ENCODE data around the gene RAPH1. TPM values are rescaled to one million over a fixed set of nuclear protein-coding genes. Genes with fewer than 3 reads are reported as not detected.

The RAPH1 gene
- total RNA-seq, 1 donor, result 57.2 TPM

GRCh38 chr2:203549406-203549805, 14.3 kb upstream of the RAPH1 start:
- no peak for TF ChIP-seq CTCF (IDR thresholded peaks at IDR 0.05; ENCODE audit: extremely low read depth, low read depth, low read length)
- no peak overlapping the region for H3K4me2 ChIP-seq (ENCODE audit: insufficient read depth, low read length)
- H3K27ac ChIP-seq (ENCODE audit: low read depth, low read length), result no peak overlapping the region
- H3K9me3 ChIP-seq (ENCODE audit: low read depth, low read length), result no peaks in the 10 kb centered on the region
- no peaks in the 10 kb centered on the region for H3K27me3 ChIP-seq (ENCODE audit: insufficient read depth, low read length)
- no peaks in the 10 kb centered on the region for H3K4me1 ChIP-seq (ENCODE audit: insufficient read depth, low read length)
- H3K79me2 ChIP-seq (ENCODE audit: insufficient read depth, low read length), result no peaks in the 10 kb centered on the region
- peak; percentile 64 for DNase-seq (ENCODE audit: insufficient read length, low spot score, missing footprints)
- H3K4me3 ChIP-seq (ENCODE audit: insufficient read depth, low read length), result no peak overlapping the region
- no peaks in the 10 kb centered on the region for H4K20me1 ChIP-seq (ENCODE audit: insufficient read depth, low read length)
- H3K36me3 ChIP-seq (ENCODE audit: insufficient read depth, low read length), result no peaks in the 10 kb centered on the region
- peak overlapping the region; percentile 1 for H2AFZ ChIP-seq (ENCODE audit: low read length)

- H2AFZ ChIP-seq (ENCODE audit: low read length), result no peak overlapping the region
- H3K4me2 ChIP-seq (ENCODE audit: insufficient read depth, low read length), result no peak overlapping the region
- H3K79me2 ChIP-seq (ENCODE audit: insufficient read depth, low read length), result no peaks in the 10 kb centered on the region
- no peaks in the 10 kb centered on the region for H3K9me3 ChIP-seq (ENCODE audit: low read depth, low read length)
- H4K20me1 ChIP-seq (ENCODE audit: insufficient read depth, low read length), result no peaks in the 10 kb centered on the region
- H3K4me3 ChIP-seq (ENCODE audit: insufficient read depth, low read length), result no peak overlapping the region
- H3K27me3 ChIP-seq (ENCODE audit: insufficient read depth, low read length), result no peaks in the 10 kb centered on the region
- peak; percentile 23 for DNase-seq (ENCODE audit: insufficient read length, low spot score, missing footprints)
- no peaks in the 10 kb centered on the region for H3K36me3 ChIP-seq (ENCODE audit: insufficient read depth, low read length)
- no peaks in the 10 kb centered on the region for H3K4me1 ChIP-seq (ENCODE audit: insufficient read depth, low read length)
- no peak for TF ChIP-seq CTCF (IDR thresholded peaks at IDR 0.05; ENCODE audit: extremely low read depth, low read depth, low read length)
- no peak overlapping the region for H3K27ac ChIP-seq (ENCODE audit: low read depth, low read length)
These were observed 13.8 kb upstream of the RAPH1 start for GRCh38 chr2:203548887-203549286.

- TF ChIP-seq CTCF (IDR thresholded peaks at IDR 0.05; ENCODE audit: extremely low read depth, low read depth, low read length), result no peak
- DNase-seq (ENCODE audit: insufficient read length, low spot score, missing footprints), result no peak
- H3K4me3 ChIP-seq (ENCODE audit: insufficient read depth, low read length), result no peak overlapping the region
- no peaks in the 10 kb centered on the region for H3K36me3 ChIP-seq (ENCODE audit: insufficient read depth, low read length)
- no peak overlapping the region for H3K4me2 ChIP-seq (ENCODE audit: insufficient read depth, low read length)
- H3K4me1 ChIP-seq (ENCODE audit: insufficient read depth, low read length), result no peaks in the 10 kb centered on the region
- H2AFZ ChIP-seq (ENCODE audit: low read length), result peak overlapping the region; percentile 15
- H3K27me3 ChIP-seq (ENCODE audit: insufficient read depth, low read length), result no peaks in the 10 kb centered on the region
- H3K9me3 ChIP-seq (ENCODE audit: low read depth, low read length), result no peaks in the 10 kb centered on the region
- no peaks in the 10 kb centered on the region for H4K20me1 ChIP-seq (ENCODE audit: insufficient read depth, low read length)
- no peak overlapping the region for H3K27ac ChIP-seq (ENCODE audit: low read depth, low read length)
- H3K79me2 ChIP-seq (ENCODE audit: insufficient read depth, low read length), result no peaks in the 10 kb centered on the region
These were observed 12.3 kb upstream of the RAPH1 start for GRCh38 chr2:203547356-203547755.

GRCh38 chr2:203544402-203544801, 9.3 kb upstream of the RAPH1 start:
- Histone ChIP-seq H3K9me3 (ENCODE audit: low read depth, low read length) (no peaks in the 10 kb centered on the region), H3K27me3 (ENCODE audit: insufficient read depth, low read length) (no peaks in the 10 kb centered on the region), H3K4me2 (ENCODE audit: insufficient read depth, low read length) (no peak overlapping the region), H2AFZ (ENCODE audit: low read length) (no peak overlapping the region), H3K4me1 (ENCODE audit: insufficient read depth, low read length) (no peaks in the 10 kb centered on the region), H4K20me1 (ENCODE audit: insufficient read depth, low read length) (no peaks in the 10 kb centered on the region), H3K27ac (ENCODE audit: low read depth, low read length) (no peak overlapping the region), H3K79me2 (ENCODE audit: insufficient read depth, low read length) (no peaks in the 10 kb centered on the region), H3K4me3 (ENCODE audit: insufficient read depth, low read length) (no peak overlapping the region), H3K36me3 (ENCODE audit: insufficient read depth, low read length) (no peaks in the 10 kb centered on the region)
- TF ChIP-seq CTCF (IDR thresholded peaks at IDR 0.05; ENCODE audit: extremely low read depth, low read depth, low read length), result no peak
- no peak for DNase-seq (ENCODE audit: insufficient read length, low spot score, missing footprints)

Measured in osteoblast (primary cell).